ENCODE measurements around the gene COQ4.

- no peak for TF ChIP-seq CTCF (IDR thresholded peaks at IDR 0.05; ENCODE audit: borderline replicate concordance, extremely low read depth, low read length, poor library complexity, severe bottlenecking)
- no peak for TF ChIP-seq EZH2 (IDR thresholded peaks at IDR 0.05; ENCODE audit: borderline replicate concordance, low read depth, low read length, severe bottlenecking)
Observed at GRCh38 chr9:128282500-128282899, 40.1 kb upstream of the COQ4 start.
